Suprapubic skin (tissue), 3 donors: ENCODE results near the gene RAB37.

ENCODE experiments used
- EP300 ChIP-seq: sonication (generic); formaldehyde crosslinking; IDR thresholded peaks from one replicate; pipeline ENCODE4 v1.6.1; 2017; ENCODE audit warnings: antibody characterized with exemption
- POLR2A ChIP-seq, 2 donors: fragments of 450-650 bp; IDR thresholded peaks; one replicate each; pipeline ENCODE4 v1.6.1; 2017; ENCODE audit warnings: antibody characterized with exemption in 2 of 2, mild to moderate bottlenecking in 2 of 2, moderate library complexity in 2 of 2
- TF ChIP-seq, protein P1 (sequence below), 2 donors: fragments of 200-600 bp in 1 of 2; fragments of 450-650 bp in 1 of 2; sonication (generic) in 1 of 2; IDR thresholded peaks; one replicate each; pipeline ENCODE4 v1.5.1; 2016 to 2019; ENCODE audit warnings: antibody characterized with exemption in 2 of 2, mild to moderate bottlenecking in 1 of 2, moderate library complexity in 1 of 2

DNA sequence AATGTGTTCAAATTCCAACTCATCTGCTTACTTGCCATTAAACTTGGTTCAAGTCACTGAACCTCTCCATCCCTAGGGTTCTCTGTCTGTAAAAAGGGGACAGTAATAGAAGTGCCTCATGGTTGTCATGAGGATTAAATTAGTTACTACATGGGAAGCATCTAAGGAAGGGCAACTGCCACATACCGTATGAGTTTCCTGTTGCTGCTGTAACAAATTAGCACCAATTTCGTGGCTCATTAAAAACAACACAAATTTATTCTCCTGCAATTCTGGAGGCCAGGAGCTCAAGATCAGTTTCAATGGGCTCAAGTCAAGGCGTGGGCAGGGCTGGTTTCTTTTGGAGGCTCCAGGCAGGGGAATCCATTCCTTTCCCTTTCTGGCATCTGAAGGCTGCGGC is 43.0 kb upstream of the RAB37 start:
- TF ChIP-seq, protein P1, sequence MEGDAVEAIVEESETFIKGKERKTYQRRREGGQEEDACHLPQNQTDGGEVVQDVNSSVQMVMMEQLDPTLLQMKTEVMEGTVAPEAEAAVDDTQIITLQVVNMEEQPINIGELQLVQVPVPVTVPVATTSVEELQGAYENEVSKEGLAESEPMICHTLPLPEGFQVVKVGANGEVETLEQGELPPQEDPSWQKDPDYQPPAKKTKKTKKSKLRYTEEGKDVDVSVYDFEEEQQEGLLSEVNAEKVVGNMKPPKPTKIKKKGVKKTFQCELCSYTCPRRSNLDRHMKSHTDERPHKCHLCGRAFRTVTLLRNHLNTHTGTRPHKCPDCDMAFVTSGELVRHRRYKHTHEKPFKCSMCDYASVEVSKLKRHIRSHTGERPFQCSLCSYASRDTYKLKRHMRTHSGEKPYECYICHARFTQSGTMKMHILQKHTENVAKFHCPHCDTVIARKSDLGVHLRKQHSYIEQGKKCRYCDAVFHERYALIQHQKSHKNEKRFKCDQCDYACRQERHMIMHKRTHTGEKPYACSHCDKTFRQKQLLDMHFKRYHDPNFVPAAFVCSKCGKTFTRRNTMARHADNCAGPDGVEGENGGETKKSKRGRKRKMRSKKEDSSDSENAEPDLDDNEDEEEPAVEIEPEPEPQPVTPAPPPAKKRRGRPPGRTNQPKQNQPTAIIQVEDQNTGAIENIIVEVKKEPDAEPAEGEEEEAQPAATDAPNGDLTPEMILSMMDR (IDR thresholded peaks at IDR 0.05) = no peak
- TF ChIP-seq POLR2A (IDR thresholded peaks at IDR 0.05) (no peak), EP300 (no peak)
